ENCODE data around the gene CXorf49B.
"Not testable (repeated sequence)": the region's sequence is repeated elsewhere in the genome, so short reads cannot be mapped to it uniquely, and the experiment has no call there.

CXorf49B gene

DNA sequence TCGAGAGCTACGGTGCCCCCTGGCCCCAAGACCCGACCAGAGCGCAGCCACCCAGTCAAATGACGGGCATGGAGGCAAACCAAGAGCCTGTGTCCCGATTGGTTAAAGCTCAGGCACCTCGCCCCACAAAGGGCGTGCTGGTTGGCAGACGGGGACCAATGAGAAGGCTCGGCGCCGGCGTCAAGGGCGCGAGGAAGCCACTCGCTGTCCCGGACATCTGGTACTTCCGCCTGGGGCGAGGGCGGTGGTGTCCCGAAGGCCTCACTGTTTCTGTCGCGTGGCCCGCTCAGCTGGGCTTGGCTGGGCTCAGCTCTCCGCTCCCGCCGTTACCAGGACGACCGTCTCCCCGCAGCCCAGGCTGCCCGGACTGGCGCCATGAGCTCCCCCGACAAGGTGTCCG lies at the start of gene CXorf49B:
TSS of gene CXorf49B (plus strand) at position 301 of the 400 bp plus-strand sequence. CDS start at position 376, 75 bp downstream.
- DNase-seq (ENCODE audit: low read depth) = not testable (repeated sequence)

DNA sequence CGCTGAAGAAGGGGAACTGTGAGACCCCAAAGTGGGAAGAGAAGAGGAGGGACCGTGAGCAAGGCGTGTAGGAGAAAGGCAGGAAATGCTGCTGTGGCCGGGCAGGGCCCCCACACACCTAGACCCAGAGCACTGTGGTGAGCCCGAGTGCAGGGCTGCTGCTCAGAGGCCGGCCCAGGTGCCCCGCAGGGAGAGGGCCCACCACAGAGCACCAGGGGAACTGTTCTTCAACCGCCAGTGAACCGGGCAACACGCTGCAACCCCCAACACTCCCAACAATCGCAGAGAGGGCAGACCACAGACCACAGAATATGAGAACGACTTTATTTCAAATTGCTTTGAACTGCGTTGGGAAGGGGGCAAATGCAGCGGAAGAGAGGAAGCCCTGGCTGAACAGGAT lies 49.1 kb upstream of the CXorf49B start:
- DNase-seq (ENCODE audit: low read depth) = not testable (repeated sequence)

DNA sequence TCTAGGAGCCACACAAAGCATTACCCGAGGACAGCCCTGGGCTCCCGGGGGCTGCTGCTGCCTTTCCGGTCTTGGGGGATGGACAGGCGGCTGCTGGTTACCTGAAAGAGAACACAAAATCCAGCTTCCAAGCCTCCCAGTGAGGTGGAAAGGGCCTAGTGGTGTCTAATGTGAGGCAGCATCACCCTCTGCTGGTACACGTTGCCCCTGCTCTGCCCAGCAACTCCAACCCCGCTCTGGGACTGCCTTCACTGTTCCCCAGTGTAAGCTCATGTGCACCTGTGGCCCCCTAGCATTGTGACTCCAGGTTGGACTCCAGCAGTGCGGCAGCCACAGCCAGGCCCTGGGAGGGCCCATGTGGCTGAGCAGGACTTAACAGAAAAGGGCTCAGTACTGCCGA lies 47.6 kb upstream of the CXorf49B start:
- not testable (repeated sequence) for DNase-seq (ENCODE audit: low read depth)

DNA sequence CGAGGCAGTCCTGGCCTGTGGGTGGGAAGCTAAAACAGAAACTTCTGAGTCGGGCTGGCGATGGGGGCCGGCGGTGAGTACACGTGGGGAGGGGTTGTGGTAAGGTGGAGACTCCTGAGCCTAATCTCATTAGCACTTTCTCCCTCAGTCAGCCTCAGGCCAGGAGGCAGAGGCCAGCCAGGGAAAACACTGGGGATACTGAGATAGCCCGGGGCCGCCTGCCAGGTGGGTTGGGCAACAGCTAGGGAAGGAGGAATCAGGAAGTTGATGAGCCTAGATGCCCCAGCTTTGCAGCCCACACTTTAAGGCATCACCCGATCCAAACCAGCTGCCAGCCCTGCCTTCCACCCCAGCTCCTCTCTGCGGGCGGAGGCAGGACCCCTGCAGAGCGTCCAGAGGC lies 46.8 kb upstream of the CXorf49B start:
- DNase-seq (ENCODE audit: low read depth) = not testable (repeated sequence)

DNA sequence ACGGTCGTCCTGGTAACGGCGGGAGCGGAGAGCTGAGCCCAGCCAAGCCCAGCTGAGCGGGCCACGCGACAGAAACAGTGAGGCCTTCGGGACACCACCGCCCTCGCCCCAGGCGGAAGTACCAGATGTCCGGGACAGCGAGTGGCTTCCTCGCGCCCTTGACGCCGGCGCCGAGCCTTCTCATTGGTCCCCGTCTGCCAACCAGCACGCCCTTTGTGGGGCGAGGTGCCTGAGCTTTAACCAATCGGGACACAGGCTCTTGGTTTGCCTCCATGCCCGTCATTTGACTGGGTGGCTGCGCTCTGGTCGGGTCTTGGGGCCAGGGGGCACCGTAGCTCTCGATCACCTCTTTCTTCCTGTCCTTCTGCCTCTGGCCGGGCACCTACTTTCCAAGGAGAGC lies 45.0 kb upstream of the CXorf49B start, which contains the start of gene CXorf49:
TSS of gene CXorf49 (minus strand) at position 101 of the 400 bp plus-strand sequence. CDS start 134 bp downstream, outside the sequence.
- not testable (repeated sequence) for DNase-seq (ENCODE audit: low read depth)

DNA sequence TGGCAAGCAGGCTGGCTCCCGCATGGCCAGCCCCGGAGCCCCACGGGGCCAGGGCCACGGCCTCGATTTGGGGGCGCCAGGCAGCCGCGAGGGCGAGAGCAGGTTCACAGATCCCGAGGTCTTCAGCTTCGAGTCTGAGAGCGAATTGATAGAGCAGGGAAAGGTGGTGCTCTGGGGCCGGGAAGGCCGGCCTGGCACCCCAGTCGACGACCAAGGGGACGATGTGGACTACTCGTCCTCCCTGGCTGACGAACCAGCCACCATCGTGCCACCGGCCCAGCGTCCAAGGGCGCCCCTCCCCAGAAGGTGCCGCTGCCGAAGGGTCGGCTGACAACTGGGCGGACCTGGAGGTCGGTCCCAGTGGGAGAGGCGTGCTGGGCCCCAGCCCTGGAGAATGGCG lies 44.0 kb upstream of the CXorf49B start:
- not testable (repeated sequence) for DNase-seq (ENCODE audit: low read depth)

DNA sequence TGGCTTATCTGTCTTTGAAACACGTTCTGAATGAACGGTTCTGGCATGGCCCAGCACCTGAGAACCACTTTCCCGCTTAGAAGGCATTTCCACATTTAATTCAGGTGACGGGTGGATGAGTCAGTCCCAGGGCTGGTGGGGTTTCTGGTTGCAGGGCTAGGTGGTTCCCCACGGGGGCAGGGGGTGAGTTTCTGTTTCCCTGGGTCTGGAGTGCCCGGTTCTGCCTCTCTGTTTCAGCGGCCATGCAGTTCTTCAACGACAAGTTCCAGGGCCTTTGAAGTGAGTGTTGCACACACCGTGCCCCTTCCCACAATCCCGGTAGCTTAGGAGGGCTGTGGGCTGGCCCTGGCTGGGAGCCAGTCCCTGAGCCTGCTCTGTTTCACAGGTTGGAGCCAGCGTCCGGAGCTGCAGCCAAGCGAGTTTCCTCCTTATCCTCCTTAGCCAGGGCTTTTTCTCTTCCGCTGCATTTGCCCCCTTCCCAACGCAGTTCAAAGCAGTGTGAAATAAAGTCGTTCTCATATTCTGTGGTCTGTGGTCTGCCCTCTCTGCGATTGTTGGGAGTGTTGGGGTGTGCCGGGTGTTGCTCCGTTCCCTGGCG lies 42.8 kb upstream of the CXorf49B start:
- DNase-seq (ENCODE audit: low read depth) = not testable (repeated sequence)

DNA sequence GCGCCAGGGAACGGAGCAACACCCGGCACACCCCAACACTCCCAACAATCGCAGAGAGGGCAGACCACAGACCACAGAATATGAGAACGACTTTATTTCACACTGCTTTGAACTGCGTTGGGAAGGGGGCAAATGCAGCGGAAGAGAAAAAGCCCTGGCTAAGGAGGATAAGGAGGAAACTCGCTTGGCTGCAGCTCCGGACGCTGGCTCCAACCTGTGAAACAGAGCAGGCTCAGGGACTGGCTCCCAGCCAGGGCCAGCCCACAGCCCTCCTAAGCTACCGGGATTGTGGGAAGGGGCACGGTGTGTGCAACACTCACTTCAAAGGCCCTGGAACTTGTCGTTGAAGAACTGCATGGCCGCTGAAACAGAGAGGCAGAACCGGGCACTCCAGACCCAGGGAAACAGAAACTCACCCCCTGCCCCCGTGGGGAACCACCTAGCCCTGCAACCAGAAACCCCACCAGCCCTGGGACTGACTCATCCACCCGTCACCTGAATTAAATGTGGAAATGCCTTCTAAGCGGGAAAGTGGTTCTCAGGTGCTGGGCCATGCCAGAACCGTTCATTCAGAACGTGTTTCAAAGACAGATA lies 2.4 kb upstream of the CXorf49B start:
- DNase-seq (ENCODE audit: low read depth) = not testable (repeated sequence)

DNA sequence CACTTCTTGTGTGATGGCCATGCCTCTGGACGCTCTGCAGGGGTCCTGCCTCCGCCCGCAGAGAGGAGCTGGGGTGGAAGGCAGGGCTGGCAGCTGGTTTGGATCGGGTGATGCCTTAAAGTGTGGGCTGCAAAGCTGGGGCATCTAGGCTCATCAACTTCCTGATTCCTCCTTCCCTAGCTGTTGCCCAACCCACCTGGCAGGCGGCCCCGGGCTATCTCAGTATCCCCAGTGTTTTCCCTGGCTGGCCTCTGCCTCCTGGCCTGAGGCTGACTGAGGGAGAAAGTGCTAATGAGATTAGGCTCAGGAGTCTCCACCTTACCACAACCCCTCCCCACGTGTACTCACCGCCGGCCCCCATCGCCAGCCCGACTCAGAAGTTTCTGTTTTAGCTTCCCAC lies 1.7 kb downstream of the CXorf49B start:
- not testable (repeated sequence) for DNase-seq (ENCODE audit: low read depth)

DNA sequence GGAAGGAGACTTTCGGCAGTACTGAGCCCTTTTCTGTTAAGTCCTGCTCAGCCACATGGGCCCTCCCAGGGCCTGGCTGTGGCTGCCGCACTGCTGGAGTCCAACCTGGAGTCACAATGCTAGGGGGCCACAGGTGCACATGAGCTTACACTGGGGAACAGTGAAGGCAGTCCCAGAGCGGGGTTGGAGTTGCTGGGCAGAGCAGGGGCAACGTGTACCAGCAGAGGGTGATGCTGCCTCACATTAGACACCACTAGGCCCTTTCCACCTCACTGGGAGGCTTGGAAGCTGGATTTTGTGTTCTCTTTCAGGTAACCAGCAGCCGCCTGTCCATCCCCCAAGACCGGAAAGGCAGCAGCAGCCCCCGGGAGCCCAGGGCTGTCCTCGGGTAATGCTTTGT lies 2.5 kb downstream of the CXorf49B start:
- DNase-seq (ENCODE audit: low read depth) = not testable (repeated sequence)

DNA sequence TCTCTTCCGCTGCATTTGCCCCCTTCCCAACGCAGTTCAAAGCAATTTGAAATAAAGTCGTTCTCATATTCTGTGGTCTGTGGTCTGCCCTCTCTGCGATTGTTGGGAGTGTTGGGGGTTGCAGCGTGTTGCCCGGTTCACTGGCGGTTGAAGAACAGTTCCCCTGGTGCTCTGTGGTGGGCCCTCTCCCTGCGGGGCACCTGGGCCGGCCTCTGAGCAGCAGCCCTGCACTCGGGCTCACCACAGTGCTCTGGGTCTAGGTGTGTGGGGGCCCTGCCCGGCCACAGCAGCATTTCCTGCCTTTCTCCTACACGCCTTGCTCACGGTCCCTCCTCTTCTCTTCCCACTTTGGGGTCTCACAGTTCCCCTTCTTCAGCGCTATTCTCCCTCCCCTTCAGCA lies 4.0 kb downstream of the CXorf49B start:
- not testable (repeated sequence) for DNase-seq (ENCODE audit: low read depth)

DNA sequence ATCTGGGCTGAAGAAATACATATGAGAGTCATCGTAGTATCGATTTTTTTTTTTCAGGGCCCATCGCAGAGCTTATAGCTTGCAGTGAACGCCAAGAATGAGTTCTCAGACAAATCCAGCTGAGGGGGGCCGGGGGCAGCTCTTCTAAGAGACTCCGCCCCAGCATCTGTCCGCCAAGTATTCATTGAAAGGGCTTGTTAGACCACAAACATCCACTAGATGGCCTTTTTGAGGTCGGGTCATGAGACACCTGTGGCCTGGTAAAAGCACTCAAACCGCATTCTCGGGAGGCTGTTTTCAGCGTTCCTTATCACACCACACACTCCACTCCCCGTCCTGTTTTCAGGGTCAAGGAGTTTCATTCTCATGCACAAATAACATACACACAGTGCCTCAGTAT lies 15.2 kb downstream of the CXorf49B start:
- not testable (repeated sequence) for DNase-seq (ENCODE audit: low read depth)

DNA sequence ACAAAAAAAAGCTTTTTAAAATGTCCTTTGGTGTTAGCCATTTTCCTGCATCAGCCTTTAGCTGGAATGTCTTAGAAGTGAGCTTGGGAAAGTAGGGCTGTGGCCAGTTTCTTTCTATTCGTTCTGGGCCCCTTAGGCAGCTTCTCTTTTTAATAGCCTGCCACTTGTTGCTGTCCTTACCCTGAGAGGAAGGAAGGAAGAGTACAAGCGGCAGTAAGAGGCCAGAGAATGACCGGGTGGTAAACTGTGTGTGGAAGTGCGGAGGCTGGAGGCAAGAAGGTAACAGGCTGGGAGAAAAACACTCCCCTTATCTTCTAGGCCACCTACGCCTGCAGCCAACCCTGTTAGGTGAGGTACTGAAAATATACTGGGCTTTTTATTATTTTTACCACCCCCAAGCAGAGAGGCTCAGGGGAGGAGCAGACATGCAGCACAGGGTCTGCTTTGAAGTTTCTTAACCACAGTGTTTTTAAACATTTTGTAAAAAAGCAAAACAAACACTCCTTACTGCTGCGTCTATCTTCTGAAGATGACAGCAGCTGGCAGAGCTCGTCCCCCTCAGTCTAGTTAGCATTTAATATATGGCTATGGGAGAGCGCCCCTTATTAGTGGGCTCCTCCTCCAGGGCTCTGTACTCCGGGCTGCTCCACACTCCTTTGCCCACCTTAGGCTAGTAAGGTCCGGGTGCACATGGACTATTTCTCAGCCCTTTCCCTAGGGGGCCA lies 19.2 kb downstream of the CXorf49B start:
- DNase-seq (ENCODE audit: low read depth) = not testable (repeated sequence)

DNA sequence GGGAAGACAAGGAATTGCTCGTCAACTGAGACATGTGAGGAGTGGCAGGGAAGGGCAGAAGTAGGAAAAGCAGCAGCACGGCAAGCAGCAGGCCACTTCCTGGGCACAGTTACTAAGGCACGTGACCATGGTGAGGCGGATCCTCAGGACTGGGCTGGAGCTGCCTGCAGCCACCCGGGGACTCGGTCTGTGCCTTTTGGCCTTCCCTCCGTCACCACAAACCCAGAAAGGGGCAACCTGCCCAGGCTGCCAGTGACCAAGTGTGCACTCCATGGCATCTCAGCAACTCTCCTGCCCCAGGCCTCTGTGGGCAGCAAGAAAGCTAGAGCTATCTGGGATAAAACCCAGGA lies 19.8 kb downstream of the CXorf49B start:
- not testable (repeated sequence) for DNase-seq (ENCODE audit: low read depth)

DNA sequence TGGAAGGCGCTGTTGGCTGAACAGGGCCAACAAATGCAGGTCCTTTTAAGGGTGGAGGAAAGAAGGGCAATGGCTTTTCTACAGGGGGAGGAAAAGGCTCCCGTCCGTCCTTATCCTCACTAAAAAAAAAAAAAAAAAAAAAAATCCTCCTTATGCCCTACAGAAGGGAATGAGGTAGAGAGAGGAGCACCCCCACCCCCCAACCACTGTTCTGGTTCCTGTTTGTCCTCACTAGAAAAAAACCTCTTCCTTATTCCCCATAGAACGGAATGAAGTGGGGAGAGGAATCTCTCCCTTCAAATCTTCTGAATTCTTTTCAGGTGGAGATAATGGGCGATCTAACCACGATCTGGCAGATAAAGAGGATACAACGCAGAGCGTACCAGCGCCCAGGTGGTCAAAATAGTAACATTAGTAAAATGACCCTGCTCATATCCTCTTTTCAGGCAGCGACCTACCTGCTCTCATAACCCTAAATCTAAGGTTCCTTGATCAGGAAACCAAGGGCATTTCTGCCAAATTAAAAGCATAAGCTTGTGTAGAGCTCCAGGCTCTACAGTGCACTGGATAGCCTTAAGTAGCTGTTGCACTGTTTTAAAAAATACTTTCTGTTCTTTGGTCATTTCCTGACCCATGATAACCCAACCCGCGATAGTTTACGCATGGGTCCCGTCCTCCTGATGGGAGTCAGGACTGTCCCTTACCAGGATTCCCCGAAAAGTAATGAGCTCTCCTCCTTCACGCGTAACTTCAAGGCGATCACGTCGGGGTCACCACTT lies 20.6 kb downstream of the CXorf49B start:
- not testable (repeated sequence) for DNase-seq (ENCODE audit: low read depth)

DNA sequence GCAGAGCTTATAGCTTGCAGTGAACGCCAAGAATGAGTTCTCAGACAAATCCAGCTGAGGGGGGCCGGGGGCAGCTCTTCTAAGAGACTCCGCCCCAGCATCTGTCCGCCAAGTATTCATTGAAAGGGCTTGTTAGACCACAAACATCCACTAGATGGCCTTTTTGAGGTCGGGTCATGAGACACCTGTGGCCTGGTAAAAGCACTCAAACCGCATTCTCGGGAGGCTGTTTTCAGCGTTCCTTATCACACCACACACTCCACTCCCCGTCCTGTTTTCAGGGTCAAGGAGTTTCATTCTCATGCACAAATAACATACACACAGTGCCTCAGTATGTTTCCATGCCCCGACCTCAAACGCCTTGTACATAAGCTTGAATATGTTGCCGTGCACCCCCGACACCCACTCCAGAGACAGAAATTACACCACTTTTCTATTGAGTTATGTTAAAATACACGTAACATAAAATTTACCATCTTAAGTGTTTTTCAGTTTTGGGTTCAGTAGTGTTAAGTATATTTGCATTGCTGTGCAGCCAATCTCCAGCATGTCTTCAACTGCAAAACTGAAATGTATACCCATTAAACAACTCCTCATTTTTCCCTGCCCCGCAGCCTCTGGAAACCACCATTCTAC lies 21.3 kb downstream of the CXorf49B start:
- not testable (repeated sequence) for DNase-seq (ENCODE audit: low read depth)

DNA sequence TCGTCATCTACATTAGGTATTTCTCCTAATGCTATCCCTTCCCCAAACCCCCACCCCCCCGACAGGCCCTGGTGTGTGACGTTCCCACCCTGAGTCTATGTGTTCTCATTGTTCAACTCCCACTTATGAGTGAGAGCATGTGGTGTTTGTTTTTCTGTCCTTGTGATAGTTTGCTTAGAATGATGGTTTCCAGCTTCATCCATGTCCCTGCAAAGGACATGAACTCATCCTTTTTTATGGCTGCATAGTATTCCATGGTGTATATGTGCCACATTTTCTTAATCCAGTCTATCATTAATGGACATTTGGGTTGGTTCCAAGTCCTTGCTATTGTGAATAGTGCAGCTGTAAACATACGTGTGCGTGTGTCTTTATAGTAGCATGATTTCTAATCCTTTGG lies 43.3 kb downstream of the CXorf49B start:
- DNase-seq (ENCODE audit: low read depth) = not testable (repeated sequence)

DNA sequence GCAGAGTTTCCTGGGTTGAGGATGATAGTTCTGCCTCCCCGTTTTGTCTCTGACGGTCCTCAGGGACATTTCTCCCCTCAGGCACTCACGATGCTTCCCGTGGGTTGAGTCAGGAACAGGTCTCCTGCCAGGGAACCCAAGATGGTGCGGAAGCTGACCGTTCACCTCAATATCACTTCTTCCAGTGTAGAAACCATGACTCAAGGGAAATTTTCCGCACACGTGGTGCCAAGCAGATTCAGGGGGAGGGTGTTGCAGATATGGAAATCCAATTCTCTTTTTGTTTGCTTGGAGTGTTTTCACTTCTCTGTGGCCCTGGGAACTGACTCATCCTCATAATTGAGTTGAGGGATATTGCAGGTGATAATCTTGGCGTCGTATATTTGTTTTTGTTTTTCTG lies 46.7 kb downstream of the CXorf49B start:
- DNase-seq (ENCODE audit: low read depth) = no peak

DNA sequence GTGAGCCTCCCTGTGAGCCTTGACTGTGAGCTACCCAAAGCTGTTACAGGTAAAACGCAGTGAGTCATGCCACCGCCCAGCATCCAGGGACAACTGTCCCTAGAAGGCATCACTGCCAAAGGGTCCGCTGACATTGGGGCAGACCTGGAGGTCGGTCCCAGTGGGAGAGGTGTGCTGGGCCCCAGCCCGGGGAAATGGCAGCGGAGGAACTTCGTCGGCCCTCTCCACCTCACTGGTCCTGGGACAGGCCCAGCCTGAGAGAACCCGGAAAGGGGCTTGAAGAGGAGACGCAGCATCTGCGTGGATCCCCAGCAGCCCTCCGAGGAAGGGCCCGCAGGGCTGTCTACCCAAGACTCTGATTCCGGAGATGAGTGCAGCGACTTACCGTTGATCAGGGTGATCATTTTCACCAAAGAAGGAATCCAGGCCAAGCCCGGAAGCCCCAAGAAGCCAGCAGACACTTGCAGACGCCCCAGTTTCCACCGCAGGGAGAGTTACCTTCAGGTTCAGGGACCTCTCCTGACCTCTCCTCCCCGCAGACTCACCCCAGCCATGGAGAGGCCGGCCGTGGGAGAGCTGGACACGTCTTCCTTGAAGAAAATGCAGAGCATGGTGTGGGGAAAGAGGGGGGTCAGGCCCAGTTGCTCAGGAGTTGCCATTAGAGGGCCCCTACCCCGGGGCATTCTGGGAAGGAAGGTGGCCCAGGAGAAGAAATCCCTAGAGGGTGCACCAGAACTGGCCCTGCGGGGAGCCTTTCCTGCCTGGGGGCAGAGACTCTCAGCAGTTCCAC lies 51.2 kb downstream of the CXorf49B start:
- DNase-seq (ENCODE audit: low read depth) = no peak

DNA sequence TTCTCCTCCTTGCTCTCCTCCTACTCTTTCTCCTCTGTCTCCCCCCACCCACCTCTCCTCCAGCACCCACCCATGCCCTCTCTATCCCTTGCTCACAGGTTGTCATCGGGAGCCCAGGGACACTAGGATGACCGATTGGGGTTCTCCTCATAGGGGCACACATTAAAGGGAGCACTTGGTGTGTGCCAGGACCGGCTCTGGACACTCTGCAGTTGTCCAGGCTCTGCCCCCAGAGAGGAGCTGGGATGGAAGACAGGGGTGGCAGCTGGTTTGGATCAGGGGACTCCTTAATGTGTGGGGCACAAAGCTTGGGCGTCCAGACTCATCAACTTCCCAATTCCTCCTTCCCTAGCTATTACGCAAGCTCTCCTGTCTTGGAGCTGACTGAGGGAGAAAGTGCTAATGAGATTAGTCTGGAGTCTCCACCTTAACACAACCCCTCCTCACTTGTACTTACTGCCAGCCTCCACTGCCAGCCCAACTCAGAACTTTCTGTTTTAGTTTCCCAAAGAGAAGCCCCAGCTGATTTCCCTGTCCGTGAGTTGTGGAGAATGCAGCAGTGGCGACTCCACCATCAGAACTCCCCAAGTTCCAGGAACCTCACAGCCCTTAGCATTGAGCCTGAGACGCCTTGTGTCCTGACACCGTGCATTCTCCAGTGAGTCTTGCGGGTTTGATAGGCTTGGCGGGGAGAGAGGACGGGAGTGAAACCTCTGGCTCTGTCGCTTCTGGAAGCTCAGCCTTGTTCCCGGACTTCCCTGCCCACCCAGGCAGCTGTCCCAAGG lies 52.2 kb downstream of the CXorf49B start:
- no peak for DNase-seq (ENCODE audit: low read depth)

DNA sequence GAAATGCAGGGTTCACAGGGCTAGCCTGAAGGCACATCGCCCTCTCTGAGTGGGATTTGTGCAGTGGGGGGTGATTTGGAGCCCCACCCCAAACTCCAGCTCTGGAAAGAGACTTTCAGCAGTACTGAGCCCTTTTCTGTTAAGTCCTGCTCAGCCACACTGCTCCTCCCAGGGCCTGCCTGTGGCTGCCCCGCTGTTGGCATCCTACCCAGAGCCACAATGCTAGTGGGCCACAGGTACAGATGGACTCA lies 52.7 kb downstream of the CXorf49B start:
- DNase-seq (ENCODE audit: low read depth) = no peak
